ENCODE results near the gene TMEM87A.
"Not testable (repeated sequence)": the region's sequence is repeated elsewhere in the genome, so short reads cannot be mapped to it uniquely, and the experiment has no call there.

TMEM87A gene

GRCh38 chr15:42267286-42267685 lies 5.9 kb downstream of the TMEM87A start:
- DNase-seq = no peak

DNA sequence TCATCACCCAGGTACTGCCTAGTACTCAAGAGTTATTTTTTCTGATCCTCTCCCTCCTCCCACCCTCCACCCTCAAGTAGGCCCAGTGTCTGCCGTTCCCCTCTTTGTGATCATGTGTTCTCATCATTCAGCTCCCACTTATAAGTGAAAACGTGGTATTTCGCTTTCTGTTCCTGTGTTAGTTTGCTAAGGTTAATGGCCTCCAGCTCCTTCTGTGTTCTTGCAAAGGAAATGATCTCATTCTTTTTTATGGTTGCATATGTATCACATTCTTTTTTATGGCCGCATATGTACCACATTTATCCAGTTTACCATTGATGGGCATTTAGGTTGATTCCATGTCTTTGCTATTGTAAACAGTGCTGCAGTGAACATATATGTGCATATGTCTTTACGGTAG lies 8.4 kb downstream of the TMEM87A start:
- no peak for DNase-seq

DNA sequence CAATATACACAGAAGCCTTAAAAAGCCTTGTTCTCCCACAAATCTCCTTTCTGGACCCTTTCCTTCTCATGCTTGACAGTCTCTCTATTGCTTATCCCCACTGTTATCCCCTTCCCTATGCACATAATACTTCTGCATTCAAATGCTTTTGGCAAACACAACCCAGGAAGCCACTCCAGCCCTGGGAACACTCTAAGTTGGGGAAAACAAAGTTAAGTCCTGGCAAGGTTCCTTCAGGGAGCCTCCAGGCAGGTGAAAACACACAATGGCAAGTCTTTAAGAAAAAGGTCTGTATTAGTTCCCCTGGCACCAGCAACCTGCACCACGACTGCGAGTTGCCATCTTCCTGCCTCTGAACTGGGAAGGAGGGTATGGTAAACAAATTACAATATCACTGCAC lies 19.9 kb downstream of the TMEM87A start:
- no peak for DNase-seq

DNA sequence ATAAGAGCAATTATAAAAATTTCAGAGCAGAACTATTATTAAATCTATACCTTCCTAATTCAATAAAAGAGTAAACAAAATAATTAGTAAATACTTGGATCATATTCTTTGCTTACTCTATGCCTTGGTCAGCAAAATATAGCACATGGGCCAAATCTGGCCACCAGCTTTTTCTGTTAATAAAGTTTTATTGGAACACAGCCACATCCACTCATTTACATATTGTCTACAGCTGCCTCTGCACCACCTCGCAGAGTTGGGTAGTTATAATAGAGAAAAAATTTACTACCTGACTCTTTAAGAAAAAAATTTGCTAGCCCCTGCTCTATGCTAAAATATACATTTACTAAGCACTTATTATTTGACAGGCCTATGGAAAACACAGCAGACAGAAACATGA lies 32.4 kb downstream of the TMEM87A start:
- no peak for DNase-seq

DNA sequence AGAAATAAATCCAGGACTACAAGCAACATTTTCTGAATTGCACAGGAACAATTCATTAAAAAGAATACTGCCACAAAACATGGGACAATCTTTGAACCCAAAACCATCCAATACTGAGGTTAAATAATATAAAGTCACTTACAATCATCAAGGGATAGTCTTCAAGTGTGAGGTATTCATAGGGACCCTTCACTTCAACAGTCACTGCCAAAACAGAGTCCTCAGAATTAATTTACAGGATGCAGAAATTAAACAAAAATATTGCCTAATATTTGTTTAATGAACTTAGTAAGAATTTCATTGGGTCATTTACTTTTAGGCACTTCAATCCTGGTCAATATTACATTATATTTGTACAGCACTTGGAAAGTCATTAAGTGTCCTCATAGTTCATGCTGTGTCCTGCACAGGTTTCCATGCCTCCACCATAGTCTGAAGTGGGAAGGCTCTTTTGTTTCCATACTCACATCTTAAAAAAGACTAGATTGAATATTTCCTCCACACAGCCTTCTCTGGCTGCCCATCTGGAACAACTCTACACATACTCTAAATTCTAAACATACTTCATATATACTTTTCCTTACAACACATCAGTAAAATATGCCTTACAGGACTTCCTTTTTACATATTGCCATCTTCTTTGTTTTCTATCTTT lies 33.6 kb downstream of the TMEM87A start:
- DNase-seq = peak; percentile 12

GRCh38 chr15:42233107-42233506 lies 40.1 kb downstream of the TMEM87A start:
- no peak for DNase-seq

DNA sequence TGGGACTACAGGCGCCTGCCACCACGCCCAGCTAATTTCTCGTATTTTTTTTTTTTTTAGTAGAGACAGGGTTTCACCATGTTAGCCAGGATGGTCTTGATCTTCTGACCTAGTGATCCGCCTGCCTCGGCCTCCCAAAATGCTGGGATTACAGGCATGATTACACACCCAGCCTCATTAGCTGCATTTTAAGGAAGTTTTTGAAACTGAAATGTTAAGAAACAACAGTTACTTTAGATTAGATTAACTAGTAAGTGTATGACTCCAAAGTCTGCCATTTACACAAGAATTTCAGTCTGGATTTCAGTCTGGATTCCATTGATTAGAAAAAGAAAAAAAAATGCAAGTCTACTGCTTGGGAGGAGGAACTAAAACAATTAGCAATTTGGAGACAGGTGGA lies 40.6 kb downstream of the TMEM87A start:
- DNase-seq = no peak

DNA sequence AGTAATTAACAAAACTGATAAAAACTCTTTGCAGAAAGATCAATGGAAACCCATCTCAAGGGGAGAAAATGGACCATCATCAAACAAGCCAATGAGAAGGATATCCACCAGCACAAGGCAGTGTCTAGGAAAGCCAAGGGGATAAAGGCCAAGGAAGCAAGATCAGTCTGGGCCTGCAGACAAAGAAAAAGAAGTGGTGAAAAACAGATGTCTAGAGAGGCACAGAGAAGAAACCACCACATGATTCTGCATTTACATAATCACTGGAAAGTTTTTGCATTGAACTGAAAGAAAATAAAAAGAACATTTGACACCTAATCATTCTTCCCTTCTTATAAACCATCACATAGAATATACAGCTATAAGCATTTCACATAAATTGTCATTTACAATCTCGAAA lies 42.1 kb downstream of the TMEM87A start:
- DNase-seq = no peak

DNA sequence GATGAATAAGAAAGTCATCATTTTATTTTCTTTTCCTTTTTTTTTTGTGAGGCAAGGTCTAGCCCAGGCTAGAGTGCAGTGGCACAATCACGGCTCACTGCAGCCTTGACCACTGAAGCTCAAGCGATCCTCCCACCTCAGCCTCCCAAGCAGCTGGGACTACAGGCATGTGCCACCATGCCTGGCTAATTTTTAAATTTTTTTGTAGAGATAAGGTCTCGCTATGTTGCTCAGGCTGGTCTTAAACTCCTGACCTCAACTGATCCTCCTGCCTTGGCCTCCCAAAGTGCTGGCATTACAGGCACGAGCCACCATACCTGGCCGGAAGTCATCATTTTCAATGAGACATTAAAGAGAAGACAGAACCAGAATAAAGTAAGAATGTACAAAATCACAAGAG lies 44.3 kb downstream of the TMEM87A start:
- not testable (repeated sequence) for DNase-seq

DNA sequence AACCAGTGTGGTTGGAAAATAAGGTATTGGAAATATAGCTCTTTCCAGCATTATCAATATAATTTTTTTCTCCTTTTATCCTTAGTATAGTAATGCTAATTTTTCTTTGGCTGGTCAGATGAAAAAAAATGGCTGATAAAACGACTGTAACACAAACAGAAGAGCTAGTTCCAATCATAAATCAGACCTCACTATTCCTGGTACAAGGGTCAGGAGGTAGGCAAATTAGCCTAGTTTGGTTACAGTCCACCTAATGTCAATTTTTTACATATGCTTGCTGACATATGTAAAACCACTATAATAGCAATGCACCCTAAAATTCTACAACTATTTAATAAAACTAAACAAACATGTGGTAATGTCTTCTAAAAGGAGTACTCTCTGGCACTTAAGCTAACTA lies 45.2 kb downstream of the TMEM87A start:
- DNase-seq = no peak

GRCh38 chr15:42226648-42227047 lies 46.6 kb downstream of the TMEM87A start:
- DNase-seq = no peak

DNA sequence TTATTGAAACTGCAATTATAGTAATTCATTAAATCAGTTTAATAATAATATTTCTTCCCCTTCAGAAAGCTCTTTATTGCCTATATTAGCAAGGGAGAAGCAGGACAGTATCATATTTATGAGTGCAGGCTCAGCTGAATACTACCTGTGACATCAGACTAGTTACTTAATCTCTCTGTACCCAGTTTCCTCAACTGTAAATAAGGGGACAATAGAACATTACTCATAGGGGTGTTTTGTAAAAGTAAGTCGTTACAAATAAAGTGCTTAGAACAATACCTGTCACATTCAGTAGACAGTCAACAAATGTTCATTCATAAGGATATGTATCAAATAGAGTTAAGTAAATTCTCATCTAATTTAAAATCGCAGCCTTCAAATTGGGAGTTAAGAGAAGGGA lies 53.0 kb downstream of the TMEM87A start:
- no peak for DNase-seq

GRCh38 chr15:42218953-42219592 lies 54.2 kb downstream of the TMEM87A start:
- DNase-seq = no peak

GRCh38 chr15:42217568-42217967 lies 55.7 kb downstream of the TMEM87A start:
- no peak for DNase-seq

DNA sequence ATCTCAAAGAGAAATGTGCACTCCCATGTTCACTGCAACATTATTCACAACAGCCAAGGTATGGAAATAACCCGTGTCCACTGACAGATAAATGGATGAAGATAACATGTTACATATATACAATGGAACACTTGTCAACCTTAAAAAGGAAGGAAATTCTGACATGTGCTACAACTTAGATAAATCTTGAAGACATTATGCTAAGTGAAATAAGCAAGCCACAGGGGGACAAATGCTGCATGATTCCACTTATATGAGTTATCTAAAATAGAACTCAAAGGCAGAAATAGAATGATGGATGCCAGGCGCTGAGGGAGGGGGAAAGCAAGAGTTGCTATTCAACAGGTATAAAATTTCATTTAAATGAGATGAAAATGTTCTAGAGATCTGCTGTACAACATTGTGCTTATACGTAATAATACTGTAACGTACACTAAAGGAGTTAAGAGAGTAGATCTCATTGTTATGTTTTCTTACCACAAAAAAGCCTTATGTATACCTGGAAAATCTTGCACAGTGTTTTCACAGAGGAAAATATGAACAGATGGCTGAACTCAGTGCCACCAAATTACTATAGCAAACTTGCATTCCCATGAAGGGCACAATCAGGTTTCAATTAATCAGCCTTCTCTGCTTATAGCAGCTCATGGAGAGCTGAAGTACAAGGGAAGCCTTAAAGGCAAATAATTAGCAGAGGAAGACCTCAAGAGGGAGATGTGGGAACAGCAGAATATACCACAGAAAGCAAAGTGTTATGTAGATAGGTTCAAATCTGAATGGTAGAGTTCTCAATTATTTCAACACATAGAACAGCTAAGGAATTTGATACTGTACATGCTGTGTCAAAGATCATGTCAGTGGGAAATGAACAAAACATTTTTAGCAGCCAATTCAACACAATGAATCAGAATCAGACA lies 57.1 kb downstream of the TMEM87A start:
- DNase-seq = no peak

DNA sequence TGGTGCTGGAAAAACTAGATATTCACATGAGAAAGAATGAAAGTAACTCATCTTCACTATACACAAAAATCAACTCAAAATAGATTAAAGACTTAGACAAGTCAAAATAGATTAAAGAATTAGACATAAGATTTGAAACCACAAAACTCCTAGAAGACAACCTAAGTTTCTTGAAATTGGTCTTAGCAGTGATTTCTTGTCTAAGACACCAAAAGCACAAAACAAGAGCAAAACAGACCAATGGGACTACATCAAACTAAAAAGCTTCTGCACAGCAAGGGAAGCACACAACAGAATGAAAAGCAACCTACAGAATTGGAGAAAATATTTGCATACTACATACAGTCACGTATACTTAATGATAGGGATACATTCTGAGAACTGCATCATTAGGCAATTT lies 58.6 kb downstream of the TMEM87A start:
- DNase-seq = no peak

GRCh38 chr15:42213511-42213910 lies 59.7 kb downstream of the TMEM87A start:
- DNase-seq = no peak

DNA sequence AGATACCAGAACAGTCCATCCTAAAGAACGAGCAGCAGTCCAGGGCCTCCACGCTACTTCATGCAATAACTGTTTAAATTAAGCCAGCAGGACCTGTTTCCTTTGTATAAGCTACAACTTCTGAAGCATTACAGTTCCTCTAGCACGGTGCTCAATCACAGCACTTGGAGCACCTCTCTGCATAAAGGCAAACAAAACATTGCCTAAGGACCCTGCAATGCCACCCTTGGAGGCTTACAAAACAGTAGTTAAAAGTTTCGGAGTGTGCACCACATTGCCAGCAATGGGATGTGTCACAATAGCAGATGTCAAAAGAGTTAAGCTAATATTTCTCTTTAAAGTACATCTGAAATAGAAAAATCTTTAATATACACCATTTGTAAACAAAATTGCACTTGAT lies 62.5 kb downstream of the TMEM87A start:
- no peak for DNase-seq

- peak; percentile 67 for DNase-seq
These were observed 65.3 kb downstream of the TMEM87A start, which contains the start of gene VPS39 for GRCh38 chr15:42207674-42208579. Gene VPS39 (minus strand): TSS chr15:42208304. CDS start chr15:42208153, 151 bp downstream.

GRCh38 chr15:42206406-42206805 lies 66.8 kb downstream of the TMEM87A start:
- no peak for DNase-seq

DNA sequence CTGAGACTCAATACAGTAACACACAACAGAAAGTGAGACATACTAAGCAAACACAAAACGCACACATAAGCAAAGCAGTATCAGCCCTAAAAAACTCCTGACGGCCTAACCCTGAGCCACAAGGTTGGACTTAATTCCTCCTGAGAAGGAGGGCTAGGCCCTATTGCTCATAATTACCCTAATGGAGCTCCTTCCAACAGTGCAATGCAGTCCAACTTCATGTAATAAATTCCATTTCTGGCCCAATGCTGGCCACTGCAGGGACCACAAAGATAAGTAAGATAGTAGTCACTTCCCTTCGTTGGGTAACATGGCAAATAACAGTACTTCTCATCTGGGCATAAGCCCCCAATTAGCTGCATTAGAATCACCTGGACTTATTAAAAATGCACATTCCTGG lies 69.3 kb downstream of the TMEM87A start:
- DNase-seq = no peak

- no peak for DNase-seq
These were observed 70.6 kb downstream of the TMEM87A start for GRCh38 chr15:42202653-42203052.

- DNase-seq = no peak
These were observed 71.4 kb downstream of the TMEM87A start for GRCh38 chr15:42201801-42202200.

Measured in amniotic stem cell (primary cell).